OCI-LY1 (cell line): ENCODE measurements around the gene CHMP6.

Source experiments
- EZH2 ChIP-seq: fragments of 200-600 bp; sonication (generic), shearing (Covaris generic); IDR thresholded peaks from 2 replicates; pipeline ENCODE4 v1.8.0; 2017; ENCODE audit warnings: borderline replicate concordance, mixed run types, mild to moderate bottlenecking, antibody characterized with exemption, low read length, moderate library complexity, mixed read lengths
- TF ChIP-seq, protein P1 (sequence below): fragments of 200-600 bp; sonication (generic), shearing (Covaris generic); IDR thresholded peaks from 2 replicates; pipeline ENCODE4 v1.5.1; 2017; ENCODE audit warnings: mild to moderate bottlenecking, antibody characterized with exemption, low read length, moderate library complexity, mixed read lengths

DNA sequence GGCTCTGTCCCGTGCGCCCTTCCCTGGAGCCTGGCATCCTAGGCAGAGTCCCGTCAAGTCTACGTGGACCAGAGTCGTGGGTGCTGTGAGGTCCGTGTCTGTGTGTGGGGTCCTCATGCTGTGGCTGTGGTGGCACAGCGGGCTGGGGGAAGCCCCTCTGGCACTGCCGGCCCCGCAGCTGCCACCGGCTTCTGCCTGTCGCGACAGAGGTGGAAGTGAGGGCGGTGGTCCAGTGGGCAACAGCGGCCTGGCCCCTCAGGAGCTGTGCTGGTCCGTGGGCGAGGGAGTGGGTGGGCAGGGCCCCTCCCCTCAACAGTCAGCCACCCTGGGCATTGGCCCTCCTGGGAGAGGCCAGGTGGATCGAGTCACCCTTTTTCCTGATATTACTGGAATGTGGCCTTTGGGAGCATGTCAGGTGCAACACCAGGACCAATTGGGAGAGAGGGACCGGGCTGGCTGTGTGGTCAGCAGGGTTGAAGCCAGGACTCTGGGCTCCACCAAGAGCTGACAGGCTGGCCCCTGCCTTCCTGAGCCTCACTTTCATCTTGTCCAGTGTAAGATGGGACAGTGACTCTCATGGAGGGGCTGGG, 55.2 kb downstream of the CHMP6 start:
- TF ChIP-seq, protein P1, sequence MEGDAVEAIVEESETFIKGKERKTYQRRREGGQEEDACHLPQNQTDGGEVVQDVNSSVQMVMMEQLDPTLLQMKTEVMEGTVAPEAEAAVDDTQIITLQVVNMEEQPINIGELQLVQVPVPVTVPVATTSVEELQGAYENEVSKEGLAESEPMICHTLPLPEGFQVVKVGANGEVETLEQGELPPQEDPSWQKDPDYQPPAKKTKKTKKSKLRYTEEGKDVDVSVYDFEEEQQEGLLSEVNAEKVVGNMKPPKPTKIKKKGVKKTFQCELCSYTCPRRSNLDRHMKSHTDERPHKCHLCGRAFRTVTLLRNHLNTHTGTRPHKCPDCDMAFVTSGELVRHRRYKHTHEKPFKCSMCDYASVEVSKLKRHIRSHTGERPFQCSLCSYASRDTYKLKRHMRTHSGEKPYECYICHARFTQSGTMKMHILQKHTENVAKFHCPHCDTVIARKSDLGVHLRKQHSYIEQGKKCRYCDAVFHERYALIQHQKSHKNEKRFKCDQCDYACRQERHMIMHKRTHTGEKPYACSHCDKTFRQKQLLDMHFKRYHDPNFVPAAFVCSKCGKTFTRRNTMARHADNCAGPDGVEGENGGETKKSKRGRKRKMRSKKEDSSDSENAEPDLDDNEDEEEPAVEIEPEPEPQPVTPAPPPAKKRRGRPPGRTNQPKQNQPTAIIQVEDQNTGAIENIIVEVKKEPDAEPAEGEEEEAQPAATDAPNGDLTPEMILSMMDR = no peak
- TF ChIP-seq EZH2 = no peak
